ENCODE data around the gene PICALM.
"Not testable (repeated sequence)": the region's sequence is repeated elsewhere in the genome, so short reads cannot be mapped to it uniquely, and the experiment has no call there.

PICALM gene

GRCh38 chr11:85989746-85990145, 79.1 kb downstream of the PICALM start:
- no peak for DNase-seq (ENCODE audit: low read depth in 1 of 2, low spot score in 1 of 2)

GRCh38 chr11:85988780-85989179, 80.1 kb downstream of the PICALM start:
- no peak for DNase-seq (ENCODE audit: low read depth in 1 of 2, low spot score in 1 of 2)

- no peak for DNase-seq (ENCODE audit: low read depth in 1 of 2, low spot score in 1 of 2)
These were observed 91.1 kb downstream of the PICALM start for GRCh38 chr11:85977751-85978160.

GRCh38 chr11:85976525-85976924, 92.4 kb downstream of the PICALM start:
- no peak for DNase-seq (ENCODE audit: low read depth in 1 of 2, low spot score in 1 of 2)

GRCh38 chr11:85974122-85974521, 94.8 kb downstream of the PICALM start:
- no peak for DNase-seq (ENCODE audit: low read depth in 1 of 2, low spot score in 1 of 2)

GRCh38 chr11:85970593-85970992, 98.3 kb downstream of the PICALM start:
- no peak for DNase-seq (ENCODE audit: low read depth in 1 of 2, low spot score in 1 of 2)

GRCh38 chr11:85967457-85967856, 101.4 kb downstream of the PICALM start:
- no peak for DNase-seq (ENCODE audit: low read depth in 1 of 2, low spot score in 1 of 2)

GRCh38 chr11:85965202-85965601, 103.7 kb downstream of the PICALM start:
- no peak for DNase-seq (ENCODE audit: low read depth in 1 of 2, low spot score in 1 of 2)

- no peak for DNase-seq (ENCODE audit: low read depth in 1 of 2, low spot score in 1 of 2)
These were observed 106.9 kb downstream of the PICALM start for GRCh38 chr11:85961930-85962363.

GRCh38 chr11:85961130-85961529, 107.8 kb downstream of the PICALM start:
- DNase-seq (ENCODE audit: low read depth in 1 of 2, low spot score in 1 of 2) = no peak

- DNase-seq (ENCODE audit: low read depth in 1 of 2, low spot score in 1 of 2) = no peak
These were observed 108.2 kb downstream of the PICALM start for GRCh38 chr11:85960678-85961077.

GRCh38 chr11:85955531-85955930, 113.4 kb downstream of the PICALM start:
- DNase-seq (ENCODE audit: low read depth in 1 of 2, low spot score in 1 of 2) = no peak

GRCh38 chr11:85953491-85954143, 115.3 kb downstream of the PICALM start:
- no peak for DNase-seq (ENCODE audit: low read depth in 1 of 2, low spot score in 1 of 2)

GRCh38 chr11:85952108-85952485, 116.8 kb downstream of the PICALM start:
- DNase-seq (ENCODE audit: low read depth in 1 of 2, low spot score in 1 of 2) = not testable (repeated sequence)

- no peak for DNase-seq (ENCODE audit: low read depth in 1 of 2, low spot score in 1 of 2)
These were observed 117.3 kb downstream of the PICALM start for GRCh38 chr11:85951428-85952107.

GRCh38 chr11:85951049-85951405, 117.9 kb downstream of the PICALM start:
- DNase-seq (ENCODE audit: low read depth in 1 of 2, low spot score in 1 of 2) = no peak

GRCh38 chr11:85950317-85951048, 118.4 kb downstream of the PICALM start:
- DNase-seq (ENCODE audit: low read depth in 1 of 2, low spot score in 1 of 2) = no peak

- DNase-seq (ENCODE audit: low read depth in 1 of 2, low spot score in 1 of 2) = no peak
These were observed 119.1 kb downstream of the PICALM start for GRCh38 chr11:85949798-85950197.

GRCh38 chr11:85948884-85949283, 120.0 kb downstream of the PICALM start:
- DNase-seq (ENCODE audit: low read depth in 1 of 2, low spot score in 1 of 2) = no peak

- DNase-seq (ENCODE audit: low read depth in 1 of 2, low spot score in 1 of 2) = peak in 1 of 2 donors; percentile 29
These were observed 121.2 kb downstream of the PICALM start for GRCh38 chr11:85947431-85948272.

- no peak for DNase-seq (ENCODE audit: low read depth in 1 of 2, low spot score in 1 of 2)
These were observed 122.7 kb downstream of the PICALM start for GRCh38 chr11:85946221-85946620.

Data from activated CD4-positive, alpha-beta T cell treated with anti-CD3 and anti-CD28 coated beads, Interleukin-2, amount 50 U/mL, for 24 hours (primary cell).